HG03469 (cell line): ENCODE results near the gene MORN4.
A peak's percentile ranks its signal among the peaks of the same experiment; 100 is the strongest.
"Not testable (repeated sequence)": the region's sequence is repeated elsewhere in the genome, so short reads cannot be mapped to it uniquely, and the experiment has no call there.

Experiments used
- ATAC-seq: cut with Tn5 transposase; IDR thresholded peaks from one replicate; pipeline ENCODE4 v1.9.1; 2021; ENCODE audit warnings: mild to moderate bottlenecking, moderate library complexity, moderate number of reproducible peaks; ENCODE audit not compliant: unreplicated experiment

Gene MORN4

DNA sequence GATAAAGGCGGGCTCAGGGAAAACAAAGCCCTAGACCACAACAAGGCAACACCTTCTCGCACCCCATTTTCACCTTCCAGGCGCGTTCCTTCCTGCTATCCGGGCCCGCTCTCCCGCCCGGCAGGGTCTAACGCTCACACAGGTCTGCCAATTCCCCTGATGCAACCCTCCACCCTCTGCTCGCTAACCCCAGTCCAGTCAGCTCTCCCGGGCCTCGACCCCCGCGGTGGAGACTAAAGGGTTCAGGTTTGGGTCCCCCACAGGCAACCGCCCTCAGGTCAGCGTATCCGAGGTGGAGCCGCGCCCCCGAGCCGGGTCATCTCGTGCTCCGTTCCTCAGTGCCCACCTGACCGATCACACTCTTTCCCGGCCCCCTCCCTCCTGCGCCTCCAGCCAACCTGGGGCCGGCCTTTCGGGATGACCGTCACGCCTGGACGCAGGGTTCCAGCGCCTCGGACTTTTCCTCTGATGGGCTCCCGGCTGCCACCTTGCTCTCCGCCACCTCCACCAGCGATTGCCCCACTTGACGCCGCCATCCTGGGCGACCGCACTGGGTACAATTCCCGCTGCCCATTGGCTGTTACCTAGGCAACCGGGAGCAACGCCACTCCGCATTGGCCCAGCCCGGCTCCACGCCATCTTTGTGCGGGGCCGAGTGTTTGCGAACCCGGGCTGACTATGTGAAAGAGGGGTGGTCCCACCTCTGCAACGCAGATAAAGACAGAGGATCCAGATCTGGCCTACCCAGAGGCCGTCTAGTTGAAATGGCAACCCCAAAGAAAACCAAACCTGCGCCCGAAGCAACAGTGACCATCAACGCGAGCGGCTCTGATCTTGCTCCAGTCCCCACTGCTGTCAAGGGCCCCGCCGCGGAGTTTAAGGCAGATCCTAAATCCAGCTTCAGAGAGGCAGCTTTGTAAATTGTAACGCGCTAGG lies at the start of gene MORN4:
Gene MORN4 (minus strand): TSS at position 552 of the 936 bp plus-strand sequence. CDS start 13,847 bp downstream, outside the sequence.
- peak; percentile 75 for ATAC-seq

DNA sequence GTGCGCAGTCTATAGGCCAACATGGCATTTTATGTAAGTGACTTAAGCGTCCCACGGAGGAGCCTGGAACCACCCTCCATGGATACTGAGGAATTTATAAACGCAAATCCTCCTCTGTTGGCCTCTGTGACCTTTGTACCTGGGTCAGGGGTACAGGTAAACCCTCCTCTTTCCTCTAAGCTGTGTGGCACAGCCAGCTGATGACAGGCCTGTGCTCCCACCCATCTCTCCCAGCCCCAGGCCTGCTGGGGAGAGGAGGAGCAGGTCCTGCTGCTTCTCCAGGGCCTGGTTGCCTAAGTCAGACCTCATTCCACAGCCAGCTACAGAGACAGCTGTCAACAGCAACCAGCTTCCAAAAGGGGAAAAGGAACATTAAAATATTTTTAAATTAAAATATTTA lies 48.7 kb upstream of the MORN4 start:
- ATAC-seq: no peak

DNA sequence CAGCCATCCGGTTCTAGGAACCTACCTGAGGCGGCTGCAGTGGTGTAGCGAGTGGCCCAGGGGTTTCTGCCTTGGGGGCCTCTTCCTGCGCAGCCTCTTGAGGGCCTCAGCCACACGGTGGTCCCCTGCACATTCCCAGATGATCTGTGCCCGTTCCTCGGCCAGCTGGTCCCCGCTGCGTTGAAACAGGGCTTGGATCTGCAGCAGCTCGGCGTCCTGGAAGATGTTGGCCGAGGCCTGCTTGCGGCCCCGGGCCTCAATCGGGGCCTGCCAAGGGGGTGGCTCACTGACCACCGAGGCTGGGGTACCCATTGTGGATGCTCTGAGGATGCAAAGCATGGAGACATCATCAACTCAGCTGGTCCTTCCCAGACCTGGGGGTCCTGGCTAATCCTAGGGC lies 46.3 kb upstream of the MORN4 start:
- ATAC-seq: no peak

DNA sequence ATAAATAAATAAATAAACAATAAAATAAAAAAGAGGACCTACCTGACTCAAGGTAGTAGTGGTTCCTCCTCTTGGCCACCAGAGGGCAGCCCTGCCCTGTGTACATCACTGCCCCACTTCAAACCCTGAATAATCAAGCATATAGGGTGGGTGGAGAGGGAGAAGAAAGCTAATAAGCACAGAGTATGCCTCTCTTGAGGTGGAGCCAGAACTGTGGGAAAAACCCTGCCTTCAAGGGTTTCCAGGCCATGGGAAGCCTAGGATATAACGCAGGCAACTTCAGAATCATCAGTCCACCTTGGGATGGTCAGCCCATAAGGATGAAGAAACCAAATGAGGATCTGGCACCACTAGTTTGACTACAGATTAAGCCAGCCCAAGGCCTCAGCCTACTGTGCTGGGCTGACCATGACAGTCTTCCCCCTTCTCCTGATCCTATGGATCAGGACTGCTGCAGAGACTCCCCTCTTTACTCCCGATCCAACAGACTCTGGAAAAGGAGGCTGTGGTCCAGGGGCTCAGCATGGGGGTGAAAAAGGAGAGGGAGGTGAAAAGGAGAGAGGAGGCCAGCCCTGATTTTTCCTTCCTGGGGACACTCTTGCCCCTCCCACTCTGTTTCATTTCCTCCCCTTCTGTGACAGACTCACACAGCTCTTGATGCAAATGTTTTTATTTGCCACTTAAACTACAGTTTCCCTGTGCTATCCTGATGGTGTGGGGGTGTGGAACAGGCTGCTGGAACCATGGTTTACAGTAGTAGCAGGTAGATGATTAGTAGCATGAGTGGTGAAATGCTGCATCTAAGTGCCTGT lies 43.7 kb upstream of the MORN4 start:
- no peak for ATAC-seq

DNA sequence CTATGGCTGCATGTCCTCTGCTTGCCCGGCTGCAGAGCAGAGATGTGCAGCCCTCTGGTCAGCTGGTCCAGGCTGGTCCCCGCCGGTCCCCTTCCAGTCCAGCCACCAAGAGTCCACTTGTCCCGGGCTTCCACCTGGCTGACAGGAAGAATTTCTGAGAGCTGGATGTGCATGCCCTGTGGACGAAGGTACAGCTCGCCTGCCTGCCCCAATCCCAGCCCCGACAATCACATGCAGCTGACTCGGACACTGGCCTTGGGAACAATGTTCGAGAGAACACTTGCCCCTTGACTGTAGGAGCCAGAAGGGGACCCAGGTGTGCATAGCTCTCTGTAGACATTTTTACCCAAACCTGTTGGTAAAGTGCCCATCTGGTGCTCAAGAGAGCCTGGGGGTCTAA lies 41.9 kb upstream of the MORN4 start:
- ATAC-seq: no peak

DNA sequence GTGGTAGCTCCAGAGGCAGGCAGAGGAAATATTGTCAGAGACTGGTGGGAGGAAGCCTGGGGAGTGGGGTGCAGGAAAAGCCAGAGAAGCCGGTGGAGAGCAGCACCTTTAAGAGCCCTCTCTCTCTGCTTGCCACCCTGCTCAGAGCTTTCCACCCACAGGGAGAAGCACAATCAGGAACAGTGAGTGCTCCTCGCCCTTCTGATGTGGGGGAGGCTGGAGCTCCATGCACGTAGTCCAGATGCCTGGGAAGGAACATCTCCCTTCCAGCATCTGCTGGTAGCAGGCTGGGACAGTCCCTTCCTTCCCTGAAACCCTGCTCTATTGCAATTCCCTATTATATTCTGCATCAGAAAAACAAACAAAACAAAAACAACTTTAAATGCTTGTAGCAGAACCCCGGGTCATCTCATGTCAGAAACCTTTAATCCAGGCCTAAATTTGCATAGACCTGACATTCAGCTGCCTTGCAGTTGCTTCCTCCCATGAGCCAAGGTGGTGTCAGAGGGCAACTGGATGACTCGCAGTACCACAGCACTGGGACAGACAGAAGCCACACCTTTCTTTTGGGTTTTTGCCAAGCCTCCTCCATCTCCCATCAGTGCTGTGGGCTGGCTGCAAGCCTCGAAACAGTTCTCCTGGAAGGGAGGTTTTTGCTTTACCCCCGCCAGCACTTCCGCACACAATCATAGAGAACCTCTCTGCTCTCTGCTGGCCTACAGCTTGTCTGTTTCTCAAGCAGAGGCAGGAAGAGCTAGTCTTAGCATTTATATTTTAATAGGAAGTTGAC lies 40.6 kb upstream of the MORN4 start:
- ATAC-seq: no peak

DNA sequence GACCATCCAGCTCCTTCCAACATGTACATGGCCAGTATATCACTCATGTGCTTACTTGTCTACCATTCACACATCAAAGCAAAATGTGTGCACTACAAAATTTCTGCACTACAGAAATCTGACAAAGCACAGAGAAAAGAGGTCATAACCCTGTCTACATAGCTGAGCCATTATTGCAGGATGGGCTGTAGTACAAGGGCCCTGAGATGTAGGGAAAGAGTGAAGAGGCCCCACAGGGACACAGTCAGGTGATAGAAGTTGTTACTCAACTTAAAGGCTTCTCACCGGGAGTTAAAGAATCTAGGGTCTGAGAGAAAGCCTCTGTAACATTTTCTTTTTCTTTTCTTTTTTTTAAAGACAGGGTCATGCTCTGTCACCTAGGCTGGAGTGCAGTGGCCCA lies 36.3 kb upstream of the MORN4 start:
- no peak for ATAC-seq

DNA sequence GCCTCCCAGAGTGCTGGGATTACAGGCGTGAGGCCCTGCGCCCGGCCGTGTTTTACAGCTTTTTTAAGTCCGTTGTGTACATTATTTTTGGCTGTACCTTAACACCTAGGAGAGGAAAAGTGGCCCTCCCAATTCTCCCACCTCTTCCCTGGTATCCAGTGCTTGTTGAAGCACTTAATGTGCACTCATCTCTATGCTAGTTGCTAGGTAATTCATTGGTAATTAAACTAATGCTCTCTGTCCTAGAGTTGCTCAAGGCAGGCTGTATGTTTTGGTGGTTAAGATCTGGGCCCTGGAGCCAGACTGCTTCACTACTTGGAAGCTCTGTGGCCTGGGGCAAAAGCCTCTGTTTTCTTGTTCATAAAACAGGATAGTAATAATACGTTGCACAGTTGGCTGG lies 34.2 kb upstream of the MORN4 start:
- no peak for ATAC-seq

DNA sequence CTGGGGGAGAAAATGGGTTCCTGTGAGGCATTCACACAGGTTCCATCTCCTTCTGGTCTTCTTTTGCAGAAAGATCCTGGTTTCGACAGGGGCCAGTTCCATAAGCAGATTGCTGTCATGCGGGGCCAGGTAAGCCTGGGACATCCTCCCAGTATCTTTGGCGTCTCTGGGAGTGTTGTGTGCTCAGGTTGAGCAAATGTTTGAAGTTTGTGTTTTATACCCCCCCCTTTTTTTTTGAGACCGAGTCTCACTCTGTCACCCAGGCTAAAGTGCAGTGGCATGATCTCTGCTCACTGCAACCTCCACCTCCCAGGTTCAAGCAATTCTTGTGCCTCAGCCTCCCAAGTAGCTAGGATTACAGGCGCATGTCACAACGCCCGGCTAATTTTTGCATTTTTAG lies 33.7 kb upstream of the MORN4 start:
- no peak for ATAC-seq

DNA sequence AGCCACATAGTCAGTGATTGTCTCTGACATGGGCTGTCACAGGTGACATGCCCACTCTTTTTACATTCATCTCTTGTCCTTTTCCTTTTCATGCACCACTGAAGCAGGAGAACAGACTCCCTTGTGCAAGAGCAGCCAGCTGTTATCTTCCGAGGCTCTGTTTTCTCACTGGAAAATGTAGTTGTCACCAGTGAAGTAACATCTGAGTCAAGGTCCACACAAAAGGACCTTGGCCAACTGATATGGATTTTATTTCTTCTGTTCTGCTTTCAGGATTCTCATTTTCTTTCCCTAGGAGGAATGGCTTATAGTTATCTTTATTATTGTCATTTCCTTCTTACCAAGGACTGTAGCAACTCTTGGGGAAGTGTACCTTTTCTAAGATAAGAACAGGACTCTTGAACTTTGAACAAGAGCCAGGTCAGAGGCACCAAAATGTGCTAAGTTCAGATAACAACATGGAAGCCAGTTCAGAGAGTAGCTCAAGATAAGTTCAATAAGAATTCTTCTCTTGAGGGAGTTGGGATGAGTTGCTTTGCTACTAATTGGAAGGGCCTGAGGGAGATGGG lies 31.1 kb upstream of the MORN4 start:
- no peak for ATAC-seq

DNA sequence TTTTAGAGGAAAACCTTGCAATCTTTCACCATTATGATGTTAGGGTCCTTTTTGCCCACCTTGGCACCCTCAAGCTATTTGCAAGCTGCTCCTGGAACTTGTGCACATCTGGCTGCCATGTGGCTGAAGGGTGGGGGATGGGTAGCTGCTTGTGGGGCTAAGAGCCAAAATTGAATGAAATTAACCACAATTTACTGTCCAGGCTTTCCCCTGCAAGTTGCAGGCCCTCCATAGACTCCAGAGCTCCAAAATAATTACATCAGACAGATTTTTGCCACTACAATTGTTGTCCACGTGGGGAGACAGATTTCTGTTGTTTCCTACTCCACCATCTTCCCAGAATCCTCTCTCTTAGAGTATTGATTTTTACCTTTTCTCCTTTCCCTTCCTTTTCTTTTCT lies 26.3 kb upstream of the MORN4 start:
- no peak for ATAC-seq

DNA sequence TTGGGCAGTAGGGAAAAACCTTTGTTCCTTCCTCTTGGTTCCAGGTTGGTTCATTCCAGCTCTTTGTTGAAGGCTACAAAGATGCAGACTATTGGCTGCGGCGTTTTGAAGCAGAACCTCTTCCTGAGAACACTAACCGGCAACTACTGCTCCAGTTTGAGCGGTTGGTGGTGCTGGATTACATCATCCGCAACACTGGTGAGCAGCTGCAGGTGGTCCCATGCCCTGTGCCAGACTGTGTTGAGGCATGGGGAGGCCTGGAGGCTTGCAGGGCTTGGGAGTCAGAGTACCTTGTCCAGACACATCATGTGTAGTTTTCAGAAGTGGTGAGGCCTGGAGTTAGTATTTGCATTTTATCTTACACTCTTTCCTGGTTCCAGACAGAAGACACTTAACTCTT lies 23.5 kb upstream of the MORN4 start:
- no peak for ATAC-seq

DNA sequence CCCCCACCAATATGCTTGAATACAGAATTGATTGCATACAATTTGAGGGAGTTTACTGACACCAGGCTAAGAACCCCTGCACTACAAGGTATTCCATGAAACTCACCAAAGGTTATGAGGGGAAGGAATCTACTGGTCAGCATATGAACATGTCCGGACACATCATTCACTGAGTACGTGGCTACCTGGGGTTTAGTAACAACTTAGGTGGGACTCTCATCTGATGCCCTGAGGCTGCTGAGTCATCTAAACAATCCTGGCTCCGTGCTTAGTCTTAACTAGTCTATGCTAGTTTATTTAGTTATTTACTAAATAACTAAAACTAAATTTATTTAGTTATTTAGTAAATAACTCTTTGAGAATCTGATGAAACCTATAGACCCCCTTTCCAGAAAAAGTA lies 18.5 kb upstream of the MORN4 start:
- no peak for ATAC-seq

DNA sequence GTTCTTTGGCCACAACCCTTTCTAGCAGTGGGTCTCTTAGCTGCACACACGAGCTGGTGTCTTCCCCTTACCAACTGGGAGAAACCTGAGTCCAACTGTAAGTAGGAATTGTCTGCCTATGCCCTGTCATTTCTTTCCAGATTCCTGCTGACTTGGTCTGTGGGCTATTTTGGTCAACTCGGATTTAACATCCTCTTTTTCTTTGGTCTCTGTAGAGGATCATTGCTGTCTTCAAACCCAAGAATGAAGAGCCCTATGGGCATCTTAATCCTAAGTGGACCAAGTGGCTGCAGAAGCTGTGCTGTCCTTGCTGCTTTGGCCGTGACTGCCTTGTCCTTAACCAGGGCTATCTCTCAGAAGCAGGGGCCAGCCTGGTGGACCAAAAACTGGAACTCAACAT lies 17.4 kb upstream of the MORN4 start:
- no peak for ATAC-seq

DNA sequence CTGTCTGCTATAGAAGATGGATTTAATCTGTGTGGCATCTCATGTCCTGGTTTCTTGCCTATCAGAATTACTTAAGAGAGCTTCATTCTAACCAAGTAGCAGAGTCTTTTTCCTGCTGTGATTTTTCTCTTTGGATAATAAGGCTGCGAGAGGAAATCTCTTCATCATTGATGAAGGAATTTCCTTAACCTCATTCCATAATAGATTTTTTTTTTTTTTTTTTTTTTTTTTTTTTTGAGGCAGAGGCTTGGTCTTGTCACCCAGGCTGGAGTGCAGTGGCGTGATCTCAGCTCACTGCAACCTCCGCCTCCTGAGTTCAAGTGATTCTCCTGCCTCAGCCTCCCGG lies 16.1 kb upstream of the MORN4 start:
- ATAC-seq: not testable (repeated sequence)

DNA sequence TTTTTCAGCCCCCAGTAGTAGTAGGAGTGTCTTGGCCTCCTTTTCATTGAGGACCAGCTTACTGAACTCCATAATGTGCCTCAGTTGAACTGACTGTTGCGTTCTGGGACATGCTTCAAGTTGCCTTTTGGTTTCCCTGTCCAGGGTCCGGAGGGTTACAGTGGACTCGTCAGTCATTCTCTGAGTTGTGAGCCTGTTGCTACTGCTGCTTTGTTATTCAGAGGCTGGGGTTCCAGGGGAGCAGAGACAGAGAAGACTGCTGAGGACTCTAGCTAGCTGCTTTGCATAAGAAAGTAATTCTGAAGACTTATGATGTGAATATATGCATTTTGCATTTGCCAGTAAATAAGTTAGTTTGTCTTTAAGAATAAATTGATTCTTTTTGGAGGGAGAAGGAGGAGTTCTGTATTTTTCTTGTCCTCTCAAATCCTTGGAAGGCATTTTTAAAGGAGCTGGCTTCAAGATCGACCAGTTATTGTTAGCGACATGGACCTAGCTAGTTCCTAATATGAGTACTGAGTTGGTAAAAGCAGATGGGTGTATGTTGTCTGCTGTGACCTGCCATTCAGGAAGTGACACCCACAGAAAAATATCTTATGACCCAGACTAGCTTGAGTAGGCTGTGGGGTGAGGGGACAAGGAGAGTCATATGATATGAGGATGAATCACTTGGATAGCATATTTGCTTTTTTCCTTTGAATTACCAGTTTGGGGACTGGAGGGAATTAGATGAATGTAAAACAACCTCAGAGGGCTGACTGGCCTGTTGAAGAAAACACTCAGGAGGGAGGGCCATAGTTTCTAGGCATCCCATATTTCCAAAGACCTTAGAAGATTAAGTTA lies 15.5 kb upstream of the MORN4 start:
- ATAC-seq: peak; percentile 84

DNA sequence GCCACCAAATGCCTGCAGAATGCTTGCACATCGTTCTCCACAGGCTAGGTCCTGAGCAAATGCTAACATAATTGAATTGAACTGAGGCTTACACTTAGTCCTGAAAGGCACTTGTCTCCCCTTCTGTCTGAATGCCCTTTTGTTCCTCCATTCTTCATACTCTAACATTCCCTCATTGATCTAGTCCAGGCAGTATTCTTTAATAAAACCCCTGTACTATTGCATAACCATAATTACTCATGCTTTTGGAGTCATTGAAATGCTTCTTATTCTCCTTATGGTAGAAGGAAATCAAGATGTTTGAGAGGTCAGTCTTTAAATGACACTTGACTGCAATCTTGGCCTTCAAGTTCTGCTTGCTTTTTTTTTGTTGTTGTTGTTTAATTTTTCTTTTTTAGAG lies 14.3 kb upstream of the MORN4 start:
- ATAC-seq: no peak

DNA sequence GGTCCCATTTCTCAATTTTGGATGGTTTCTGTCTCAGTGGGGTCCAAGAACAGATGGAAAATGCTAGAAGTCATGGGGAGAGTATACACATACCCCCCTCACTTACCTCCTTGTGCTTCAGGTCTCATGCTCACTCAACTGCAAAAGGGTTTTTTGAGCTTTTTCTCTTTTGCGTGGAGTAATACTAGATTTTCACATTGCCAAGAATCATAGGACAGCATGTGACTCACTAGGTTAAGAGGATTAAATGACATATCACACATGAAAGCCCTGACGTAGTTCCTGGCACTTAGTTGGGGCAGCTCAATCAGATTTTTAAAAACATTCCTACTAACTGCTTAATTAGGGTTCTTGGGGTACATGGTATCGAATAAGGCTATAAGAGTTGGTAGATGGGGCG lies 11.6 kb upstream of the MORN4 start:
- ATAC-seq: no peak

DNA sequence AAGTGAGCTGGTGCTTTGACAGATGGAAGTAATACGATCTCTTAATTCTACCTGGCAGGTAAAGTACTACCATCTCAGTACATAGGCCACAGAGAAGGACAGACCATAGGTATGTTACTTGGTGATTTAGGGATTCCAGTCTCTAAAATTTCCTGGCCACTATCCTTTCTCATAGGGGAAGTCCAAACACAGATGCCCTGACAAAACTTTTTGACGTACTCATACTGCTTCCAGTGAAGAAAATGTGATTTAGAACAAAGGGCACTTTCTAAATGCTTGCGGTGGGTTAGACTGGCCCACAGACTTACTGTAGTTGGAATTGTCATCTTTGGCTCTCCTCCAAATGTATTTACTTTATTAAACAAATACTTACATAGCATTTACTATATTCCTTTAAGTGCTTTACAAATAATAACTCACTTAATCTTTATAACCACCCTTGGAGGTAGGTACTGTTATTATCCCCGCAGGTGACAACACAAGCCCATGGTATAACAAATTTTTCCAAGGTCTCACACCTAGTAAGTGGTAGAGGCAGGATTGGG lies 10.2 kb upstream of the MORN4 start:
- no peak for ATAC-seq
